Thymus (tissue), 11 donors: ENCODE results near the gene WFS1. TPM values are rescaled to one million over a fixed set of nuclear protein-coding genes. Genes with fewer than 3 reads are reported as not detected.
A peak's percentile ranks its signal among the peaks of the same experiment; 100 is the strongest.

Source experiments
- DNase-seq, 9 donors: peaks; one replicate each; pipeline ENCODE4 v3.0.0-alpha.2; 2013; ENCODE audit warnings: low spot score in 9 of 9, low read depth in 6 of 9, missing footprints in 1 of 9
- H3K27ac ChIP-seq, 2 donors: one replicate each; pipeline ENCODE4 v1.5.1; 2013; ENCODE audit warnings: control low read depth in 1 of 2, low read depth in 1 of 2, low read length in 1 of 2, mild to moderate bottlenecking in 1 of 2, moderate library complexity in 1 of 2
- H3K27me3 ChIP-seq, 2 donors: one replicate each; pipeline ENCODE4 v1.5.1; 2013; ENCODE audit warnings: low read length in 1 of 2; ENCODE audit not compliant: control insufficient read depth in 2 of 2, insufficient read depth in 1 of 2
- H3K36me3 ChIP-seq, 2 donors: one replicate each; pipeline ENCODE4 v1.5.1; 2013; ENCODE audit warnings: low read length in 1 of 2, mild to moderate bottlenecking in 1 of 2, moderate library complexity in 1 of 2; ENCODE audit not compliant: control insufficient read depth in 2 of 2, insufficient read depth in 2 of 2
- H3K4me1 ChIP-seq, 2 donors: one replicate each; pipeline ENCODE4 v1.5.1; 2013; ENCODE audit warnings: low read length in 2 of 2; ENCODE audit not compliant: control insufficient read depth in 2 of 2, insufficient read depth in 2 of 2
- H3K4me3 ChIP-seq, 2 donors: one replicate each; pipeline ENCODE4 v1.5.1; 2013; ENCODE audit warnings: low read length in 2 of 2, control low read depth in 1 of 2, mild to moderate bottlenecking in 1 of 2
- H3K9me3 ChIP-seq, 2 donors: one replicate each; pipeline ENCODE4 v1.5.1; 2013; ENCODE audit warnings: low read length in 1 of 2, mild to moderate bottlenecking in 1 of 2; ENCODE audit not compliant: control insufficient read depth in 2 of 2, insufficient read depth in 1 of 2
- WGBS: extraction: QIAGEN DNeasy Blood & Tissue Kit; methylation state at CpG from one replicate; pipeline ENCODE4 v1.1.7; 2013; 5-methylcytosine and 5-hydroxymethylcytosine counted together
- polyA plus RNA-seq: library from polyadenylated mRNA; stranded (reverse); fragments of 200-250 nt; gene quantifications from one replicate; pipeline ENCODE4 v1.2.3, GENCODE V29; 2013
- total RNA-seq: library from RNA; stranded (reverse); fragments of 120-200 nt; gene quantifications from one replicate; pipeline ENCODE4 v1.2.4, GENCODE V29; 2013
- donor health status: healthy.

WFS1 gene
- total and polyA plus RNA-seq, 2 donors = 1.5 to 5.1 TPM

DNA sequence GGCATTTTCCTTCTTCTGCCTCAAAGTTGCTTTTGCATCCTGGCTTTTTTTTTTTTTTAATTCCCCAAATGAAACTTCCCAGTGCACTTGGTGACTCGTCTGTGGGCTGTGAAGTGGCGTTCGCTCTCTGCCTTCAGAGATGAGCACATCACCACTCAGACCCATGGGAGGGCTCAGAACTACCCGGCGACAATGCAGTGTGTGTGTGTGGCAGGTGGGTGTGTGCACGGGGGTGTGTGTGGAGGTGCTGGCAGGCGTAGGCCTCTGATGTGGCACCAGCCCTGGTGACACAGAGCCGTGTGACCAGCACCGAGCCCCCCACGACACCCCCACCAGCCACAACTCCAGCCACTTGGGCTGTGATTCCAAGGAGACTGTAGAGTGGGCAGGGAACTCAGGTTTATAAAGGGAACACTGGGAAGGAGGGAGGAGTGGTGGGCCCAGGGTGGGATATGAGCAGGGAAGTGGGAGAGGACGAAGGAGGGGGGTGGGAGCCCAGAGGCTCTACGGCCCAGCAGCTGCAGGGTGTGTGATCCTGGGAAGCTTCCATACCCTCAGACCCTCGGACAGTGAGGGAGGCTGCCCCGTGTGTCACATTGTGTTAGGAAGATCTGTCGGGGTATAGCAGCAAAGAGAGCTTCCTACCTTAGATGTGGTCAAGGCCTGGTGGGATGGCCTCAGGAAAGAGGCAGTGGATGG is 6.0 kb upstream of the WFS1 start:
- H3K36me3 ChIP-seq = no peaks in the 10 kb centered on the region
- 93% methylated on average over 15 of the region's 15 CpGs for WGBS
- H3K27me3 ChIP-seq = peaks cover 2 to 6% of the 10 kb centered on the region in 2 donors
- DNase-seq = no peak
- H3K9me3 ChIP-seq = no peaks in the 10 kb centered on the region
- peaks cover 0 to 3% of the 10 kb centered on the region in 2 donors for H3K4me1 ChIP-seq
- no peak overlapping the region for H3K4me3 ChIP-seq
- H3K27ac ChIP-seq = no peak overlapping the region

DNA sequence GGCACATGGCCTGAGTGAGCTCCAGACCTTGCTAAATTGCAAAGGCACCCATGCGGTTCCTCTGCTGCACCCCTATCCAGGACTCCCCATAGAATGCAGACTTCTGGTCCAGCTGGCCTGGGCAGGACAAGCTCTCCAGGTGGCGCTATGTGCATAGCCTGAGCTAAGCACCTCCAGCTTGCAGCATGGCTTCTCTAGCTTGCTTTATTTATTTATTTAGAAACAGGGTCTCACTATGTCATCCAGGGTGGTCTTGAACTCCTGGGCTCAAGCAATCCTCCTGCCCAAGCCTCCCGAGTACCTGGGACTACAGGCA is 5.5 kb upstream of the WFS1 start:
- H3K36me3 ChIP-seq = no peaks in the 10 kb centered on the region
- H3K4me1 ChIP-seq = peaks cover 3 to 4% of the 10 kb centered on the region in 2 donors
- peaks cover 2 to 11% of the 10 kb centered on the region in 2 donors for H3K27me3 ChIP-seq
- no peak overlapping the region for H3K27ac ChIP-seq
- WGBS = 71% methylated on average over 3 of the region's 3 CpGs
- H3K4me3 ChIP-seq = no peak overlapping the region
- H3K9me3 ChIP-seq = no peaks in the 10 kb centered on the region
- DNase-seq = no peak

DNA sequence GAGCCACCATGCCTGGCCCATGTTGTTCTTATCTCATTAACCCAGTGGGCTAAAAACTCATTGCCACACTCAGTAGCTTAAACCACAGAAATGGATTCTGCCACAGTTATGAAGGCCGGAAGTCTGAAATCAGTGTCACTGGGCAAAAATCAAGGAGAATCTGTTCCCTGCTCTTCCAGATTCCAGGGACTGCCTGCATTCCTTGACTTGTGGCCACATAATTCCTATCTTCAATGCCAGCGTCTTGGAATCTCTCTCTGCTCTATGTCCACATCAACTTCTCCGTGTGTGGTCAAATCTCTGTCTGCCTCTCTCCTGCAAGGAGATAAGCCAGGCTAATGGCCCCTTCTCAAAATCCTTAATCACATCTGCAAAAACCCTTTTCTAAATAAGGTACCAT is 4.1 kb upstream of the WFS1 start:
- no peak overlapping the region for H3K4me3 ChIP-seq
- no peaks in the 10 kb centered on the region for H3K36me3 ChIP-seq
- WGBS = 98% methylated on average over 3 of the region's 3 CpGs
- peaks cover 8 to 24% of the 10 kb centered on the region in 2 donors for H3K27me3 ChIP-seq
- peaks cover under 1 to 8% of the 10 kb centered on the region in 2 donors for H3K4me1 ChIP-seq
- H3K27ac ChIP-seq = no peak overlapping the region
- H3K9me3 ChIP-seq = no peaks in the 10 kb centered on the region
- DNase-seq = no peak

DNA sequence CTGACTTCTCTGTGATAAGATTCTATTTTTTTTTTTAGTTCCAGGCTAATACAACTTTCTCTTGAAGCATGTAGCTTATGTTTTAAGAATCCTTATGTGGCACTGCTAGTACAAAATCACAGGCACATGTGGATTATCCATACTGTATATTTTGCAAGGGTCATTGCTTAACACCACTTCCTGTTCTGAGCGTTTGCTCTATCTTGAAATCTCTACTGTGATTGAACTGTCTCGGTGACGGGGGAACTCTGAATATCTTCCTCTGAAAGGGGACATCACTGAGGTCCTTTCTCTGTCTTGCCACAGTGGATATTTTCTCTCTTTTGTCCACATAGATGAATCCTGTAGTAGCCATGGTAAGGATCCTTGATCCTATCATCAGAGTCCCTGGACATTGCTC is 2.1 kb upstream of the WFS1 start:
- H3K4me3 ChIP-seq = no peak overlapping the region
- no peak for DNase-seq
- H3K27me3 ChIP-seq = peaks cover 16 to 41% of the 10 kb centered on the region in 2 donors
- no peaks in the 10 kb centered on the region for H3K9me3 ChIP-seq
- H3K36me3 ChIP-seq = no peaks in the 10 kb centered on the region
- H3K27ac ChIP-seq = no peak overlapping the region
- peaks cover 0 to 8% of the 10 kb centered on the region in 2 donors for H3K4me1 ChIP-seq
- 3% methylated on average over 3 of the region's 3 CpGs for WGBS

DNA sequence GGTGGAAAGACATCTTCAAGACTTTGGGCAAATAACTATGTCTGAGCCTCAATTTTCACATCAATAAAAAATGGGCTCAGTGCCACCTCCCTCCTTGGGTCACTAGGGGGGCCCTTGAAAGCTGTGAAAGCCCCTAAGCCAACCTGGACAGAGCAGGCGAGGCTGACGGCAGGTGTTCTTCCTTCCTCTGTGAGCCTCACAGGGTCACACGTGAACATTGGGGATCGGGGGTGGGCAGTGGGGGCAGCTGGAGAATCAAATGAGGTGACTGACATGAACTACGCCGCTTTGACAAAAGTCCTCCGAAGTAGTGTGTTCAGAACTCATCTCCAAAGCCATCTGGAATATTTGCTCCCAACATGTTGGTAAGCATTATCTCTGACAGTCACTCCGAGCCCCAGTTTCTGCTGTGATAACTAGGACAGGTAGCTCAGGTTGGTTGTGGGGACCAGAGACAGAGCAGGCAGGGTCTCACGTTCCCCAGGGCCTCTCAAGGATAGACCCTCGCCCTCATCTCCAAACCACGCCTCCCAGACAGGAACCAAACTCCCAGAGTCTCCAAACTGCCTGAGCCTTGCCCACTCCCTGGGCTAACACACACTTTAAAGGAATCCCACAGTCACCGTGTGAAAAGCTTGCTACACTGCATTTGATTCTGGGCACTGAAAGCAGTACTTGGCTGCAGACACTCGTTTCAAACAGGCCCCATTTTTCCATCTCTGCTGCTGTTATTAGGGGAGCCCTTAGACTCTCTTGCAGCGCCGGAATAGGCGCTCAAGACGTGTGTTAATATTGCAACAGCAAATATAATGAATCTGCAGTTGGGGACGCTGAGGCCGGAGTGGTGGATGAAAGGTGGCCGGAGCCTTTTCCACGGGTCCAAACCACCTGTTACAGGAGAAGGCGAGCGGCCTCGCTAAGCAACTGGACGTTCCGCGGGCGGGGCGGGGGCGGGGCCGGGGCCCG is 717 bp upstream of the WFS1 start:
- no peak for DNase-seq

DNA sequence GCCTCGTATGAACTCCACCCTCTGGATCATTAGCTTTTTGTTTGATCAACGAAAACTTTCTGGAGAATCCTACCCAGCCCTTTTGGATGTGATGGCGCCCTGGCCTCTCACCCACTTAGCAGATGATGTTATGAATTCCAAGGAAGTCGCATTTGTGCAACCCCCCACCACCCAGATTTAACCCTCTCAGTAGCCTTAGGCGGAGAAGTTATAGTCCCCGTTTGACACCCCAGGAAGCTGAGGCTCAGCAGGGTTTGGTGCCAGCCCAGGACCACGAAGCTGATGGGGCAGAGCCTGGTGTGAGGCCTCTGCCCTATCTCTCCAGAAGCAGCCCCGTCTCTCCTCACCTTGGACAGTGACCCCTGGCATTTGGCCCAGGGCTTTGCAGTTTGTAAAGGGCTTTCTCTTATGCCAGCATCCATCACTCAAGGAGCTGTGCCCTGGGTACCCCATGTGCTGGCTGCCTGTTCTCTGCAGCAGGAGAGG is 1.0 kb downstream of the WFS1 start:
- Histone ChIP-seq H3K27ac (no peak overlapping the region), H3K4me1 (peaks cover 0 to 8% of the 10 kb centered on the region in 2 donors), H3K4me3 (peak overlapping the region in 1 of 2 donors; percentile 75), H3K36me3 (no peaks in the 10 kb centered on the region), H3K27me3 (peaks cover 16 to 41% of the 10 kb centered on the region in 2 donors), H3K9me3 (no peaks in the 10 kb centered on the region)
- WGBS = 74% methylated on average over 8 of the region's 8 CpGs
- DNase-seq = no peak

More for the DNA sequence above, 717 bp upstream of the WFS1 start:
- H3K27ac ChIP-seq = no peak overlapping the region
- H3K4me1 ChIP-seq = peaks cover 0 to 8% of the 10 kb centered on the region in 2 donors
- no peaks in the 10 kb centered on the region for H3K9me3 ChIP-seq
- peaks cover 16 to 41% of the 10 kb centered on the region in 2 donors for H3K27me3 ChIP-seq
- H3K4me3 ChIP-seq = peak overlapping the region; percentile 41 to 75
- H3K36me3 ChIP-seq = no peaks in the 10 kb centered on the region
- WGBS = 22% methylated on average over 32 of the region's 32 CpGs

DNA sequence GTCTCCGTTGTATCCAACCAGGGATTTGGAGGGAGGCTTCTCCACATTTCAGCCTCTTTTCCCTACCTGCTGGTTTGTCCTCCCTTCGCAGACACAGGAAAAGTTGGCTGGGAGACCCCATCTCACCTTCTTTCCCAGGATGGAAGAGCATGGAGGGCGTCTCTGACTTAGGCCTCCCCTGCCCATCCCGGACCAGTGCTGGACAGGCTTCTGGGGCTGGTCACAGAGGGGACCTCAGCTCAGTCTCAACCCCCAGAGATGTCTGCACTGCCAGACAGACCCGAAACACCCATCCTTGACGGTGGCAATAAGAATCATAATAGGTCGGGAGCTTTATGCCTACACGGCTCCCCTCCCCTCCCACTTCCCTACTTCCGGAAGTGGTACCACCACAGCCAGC is 1.6 kb downstream of the WFS1 start:
- Histone ChIP-seq H3K4me1 (peaks cover 0 to 8% of the 10 kb centered on the region in 2 donors), H3K36me3 (no peaks in the 10 kb centered on the region), H3K27me3 (peaks cover 16 to 41% of the 10 kb centered on the region in 2 donors), H3K27ac (no peak overlapping the region), H3K4me3 (no peak overlapping the region), H3K9me3 (no peaks in the 10 kb centered on the region)
- WGBS = 73% methylated on average over 9 of the region's 9 CpGs
- no peak for DNase-seq

DNA sequence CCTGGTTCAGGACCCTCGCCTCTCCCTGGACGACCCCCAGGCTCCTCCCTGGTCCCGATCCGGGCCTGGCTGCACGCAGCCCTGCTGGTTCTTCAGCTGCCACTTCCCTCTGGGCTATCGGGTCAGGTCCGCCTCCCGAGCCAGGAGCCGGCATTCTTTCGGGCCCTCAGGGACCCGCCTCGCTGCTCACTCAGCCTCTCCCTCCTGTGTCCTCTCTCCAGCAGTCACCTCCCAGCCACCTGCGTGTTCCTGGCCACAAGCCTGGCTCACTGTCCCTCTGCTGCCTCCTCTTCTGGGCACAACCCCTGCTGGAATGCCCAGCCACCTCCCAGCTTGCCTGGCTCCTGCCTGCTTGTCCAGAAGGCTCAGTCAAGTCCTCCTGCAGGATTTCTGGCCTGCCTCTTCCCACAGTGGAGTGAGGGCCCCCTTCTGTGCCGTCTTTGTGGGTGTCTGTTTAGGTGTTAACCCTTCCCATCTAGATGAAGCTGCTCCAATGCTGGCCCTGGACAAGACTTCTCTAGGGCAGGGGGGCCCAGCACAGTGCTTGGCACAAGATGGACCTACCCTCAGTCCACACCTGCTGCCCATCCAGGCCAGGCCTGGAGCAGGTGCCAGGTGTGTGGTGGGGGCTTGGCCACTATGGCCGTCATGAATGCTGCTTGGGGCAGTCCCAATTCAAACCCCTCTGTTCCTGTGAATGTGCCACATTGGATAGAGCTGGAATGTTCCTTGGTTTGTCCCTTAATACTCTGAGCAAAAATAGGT is 2.2 kb downstream of the WFS1 start:
- H3K27ac ChIP-seq = no peak overlapping the region
- H3K4me3 ChIP-seq = no peak overlapping the region
- H3K9me3 ChIP-seq = no peaks in the 10 kb centered on the region
- peaks cover 0 to 8% of the 10 kb centered on the region in 2 donors for H3K4me1 ChIP-seq
- no peak for DNase-seq
- H3K27me3 ChIP-seq = peaks cover 16 to 41% of the 10 kb centered on the region in 2 donors
- no peaks in the 10 kb centered on the region for H3K36me3 ChIP-seq
- 94% methylated on average over 15 of the region's 15 CpGs for WGBS
